HEK293 (cell line): Measurements from ENCODE around the gene CELF1.

Experiments used
- HOXC10 ChIP-seq: sonication (generic); formaldehyde crosslinking; IDR thresholded peaks from 2 replicates; pipeline ENCODE4 v1.8.1; 2023; ENCODE audit warnings: mild to moderate bottlenecking, missing genetic modification reagents
- KLF17 ChIP-seq: fragments of 450-650 bp; formaldehyde crosslinking; IDR thresholded peaks from 2 replicates; pipeline ENCODE4 v1.5.1; 2016; ENCODE audit warnings: missing biosample characterization, missing genetic modification characterization
- MZF1 ChIP-seq: fragments of 450-650 bp; formaldehyde crosslinking; IDR thresholded peaks from 2 replicates; pipeline ENCODE4 v1.5.1; 2017; ENCODE audit warnings: missing biosample characterization, missing genetic modification characterization, borderline replicate concordance
- PATZ1 ChIP-seq: fragments of 450-650 bp; formaldehyde crosslinking; IDR thresholded peaks from 2 replicates; pipeline ENCODE4 v1.5.1; 2016; ENCODE audit warnings: missing biosample characterization, missing genetic modification characterization
- SP7 ChIP-seq: fragments of 450-650 bp; formaldehyde crosslinking; IDR thresholded peaks from 2 replicates; pipeline ENCODE4 v1.5.1; 2016; ENCODE audit warnings: missing biosample characterization, missing genetic modification characterization
- ZBTB8A ChIP-seq: fragments of 450-650 bp; formaldehyde crosslinking; IDR thresholded peaks from 2 replicates; pipeline ENCODE4 v1.5.1; 2016; ENCODE audit warnings: missing biosample characterization, missing genetic modification characterization
- ZIC2 ChIP-seq: fragments of 450-650 bp; formaldehyde crosslinking; IDR thresholded peaks from 2 replicates; pipeline ENCODE4 v1.5.1; 2016; ENCODE audit warnings: missing biosample characterization, missing genetic modification characterization
- ZNF2 ChIP-seq: fragments of 450-650 bp; formaldehyde crosslinking; IDR thresholded peaks from 2 replicates; pipeline ENCODE4 v1.5.1; 2016; ENCODE audit warnings: missing biosample characterization, missing genetic modification characterization
- ZNF214 ChIP-seq: fragments of 450-650 bp; formaldehyde crosslinking; IDR thresholded peaks from 2 replicates; pipeline ENCODE4 v1.5.1; 2017; ENCODE audit warnings: missing biosample characterization, mild to moderate bottlenecking, missing genetic modification characterization, borderline replicate concordance
- ZNF221 ChIP-seq: fragments of 450-650 bp; formaldehyde crosslinking; IDR thresholded peaks from 2 replicates; pipeline ENCODE4 v1.5.1; 2017; ENCODE audit warnings: missing biosample characterization, missing genetic modification characterization, borderline replicate concordance
- ZNF335 ChIP-seq: fragments of 450-650 bp; formaldehyde crosslinking; conservative IDR thresholded peaks from 2 replicates; pipeline ENCODE4 v1.5.1; 2016; ENCODE audit warnings: missing biosample characterization, missing genetic modification characterization
- ZNF391 ChIP-seq: fragments of 450-650 bp; formaldehyde crosslinking; IDR thresholded peaks from 2 replicates; pipeline ENCODE4 v1.5.1; 2016; ENCODE audit warnings: low read depth, missing biosample characterization, missing genetic modification characterization, borderline replicate concordance
- ZNF394 ChIP-seq: fragments of 450-650 bp; formaldehyde crosslinking; IDR thresholded peaks from 2 replicates; pipeline ENCODE4 v1.5.1; 2016; ENCODE audit warnings: missing biosample characterization, missing genetic modification characterization, mild to moderate bottlenecking, moderate library complexity, borderline replicate concordance
- ZNF510 ChIP-seq: fragments of 450-650 bp; formaldehyde crosslinking; IDR thresholded peaks from 2 replicates; pipeline ENCODE4 v1.5.1; 2018; ENCODE audit warnings: mild to moderate bottlenecking, missing genetic modification characterization, missing biosample characterization; ENCODE audit not compliant: insufficient replicate concordance
- ZNF555 ChIP-seq: fragments of 450-650 bp; formaldehyde crosslinking; conservative IDR thresholded peaks from 2 replicates; pipeline ENCODE4 v1.5.1; 2017; ENCODE audit warnings: missing biosample characterization, mild to moderate bottlenecking, missing genetic modification characterization, inconsistent platforms
- ZNF571 ChIP-seq: fragments of 450-650 bp; formaldehyde crosslinking; IDR thresholded peaks from 2 replicates; pipeline ENCODE4 v1.5.0; 2017; ENCODE audit warnings: missing biosample characterization, missing genetic modification characterization
- ZNF645 ChIP-seq: fragments of 450-650 bp; formaldehyde crosslinking; IDR thresholded peaks from 2 replicates; pipeline ENCODE4; 2016; ENCODE audit warnings: missing biosample characterization, missing genetic modification characterization
- ZNF654 ChIP-seq: fragments of 450-650 bp; formaldehyde crosslinking; IDR thresholded peaks from 2 replicates; pipeline ENCODE4 v1.5.1; 2016; ENCODE audit warnings: low read depth, missing biosample characterization, missing genetic modification characterization
- ZNF707 ChIP-seq: fragments of 450-650 bp; formaldehyde crosslinking; IDR thresholded peaks from 2 replicates; pipeline ENCODE4 v1.5.1; 2016; ENCODE audit warnings: missing biosample characterization, missing genetic modification characterization
- ZSCAN30 ChIP-seq: fragments of 450-650 bp; IDR thresholded peaks from 2 replicates; pipeline ENCODE4 v1.5.1; 2018; ENCODE audit warnings: missing biosample characterization, mild to moderate bottlenecking, missing genetic modification characterization, moderate library complexity
- TF ChIP-seq, protein P1 (sequence below): fragments of 450-650 bp; formaldehyde crosslinking; conservative IDR thresholded peaks from 2 replicates; pipeline ENCODE4 v1.5.1; 2016; ENCODE audit warnings: low read depth, missing biosample characterization, missing genetic modification characterization
- TF ChIP-seq, protein P2 (sequence below): fragments of 450-650 bp; formaldehyde crosslinking; IDR thresholded peaks from 2 replicates; pipeline ENCODE4 v1.5.1; 2016; ENCODE audit warnings: missing biosample characterization, missing genetic modification characterization
- TF ChIP-seq, protein P3 (sequence below): fragments of 450-650 bp; formaldehyde crosslinking; IDR thresholded peaks from 2 replicates; pipeline ENCODE4 v1.5.1; 2016; ENCODE audit warnings: missing biosample characterization, missing genetic modification characterization
- TF ChIP-seq, protein P4 (sequence below): fragments of 450-650 bp; formaldehyde crosslinking; IDR thresholded peaks from 2 replicates; pipeline ENCODE4 v1.5.1; 2017; ENCODE audit warnings: missing biosample characterization, mild to moderate bottlenecking, missing genetic modification characterization, moderate library complexity

Gene CELF1

GRCh38 chr11:47552566-47553405, at the start of gene CELF1 (continued):
- TF ChIP-seq, protein P1, sequence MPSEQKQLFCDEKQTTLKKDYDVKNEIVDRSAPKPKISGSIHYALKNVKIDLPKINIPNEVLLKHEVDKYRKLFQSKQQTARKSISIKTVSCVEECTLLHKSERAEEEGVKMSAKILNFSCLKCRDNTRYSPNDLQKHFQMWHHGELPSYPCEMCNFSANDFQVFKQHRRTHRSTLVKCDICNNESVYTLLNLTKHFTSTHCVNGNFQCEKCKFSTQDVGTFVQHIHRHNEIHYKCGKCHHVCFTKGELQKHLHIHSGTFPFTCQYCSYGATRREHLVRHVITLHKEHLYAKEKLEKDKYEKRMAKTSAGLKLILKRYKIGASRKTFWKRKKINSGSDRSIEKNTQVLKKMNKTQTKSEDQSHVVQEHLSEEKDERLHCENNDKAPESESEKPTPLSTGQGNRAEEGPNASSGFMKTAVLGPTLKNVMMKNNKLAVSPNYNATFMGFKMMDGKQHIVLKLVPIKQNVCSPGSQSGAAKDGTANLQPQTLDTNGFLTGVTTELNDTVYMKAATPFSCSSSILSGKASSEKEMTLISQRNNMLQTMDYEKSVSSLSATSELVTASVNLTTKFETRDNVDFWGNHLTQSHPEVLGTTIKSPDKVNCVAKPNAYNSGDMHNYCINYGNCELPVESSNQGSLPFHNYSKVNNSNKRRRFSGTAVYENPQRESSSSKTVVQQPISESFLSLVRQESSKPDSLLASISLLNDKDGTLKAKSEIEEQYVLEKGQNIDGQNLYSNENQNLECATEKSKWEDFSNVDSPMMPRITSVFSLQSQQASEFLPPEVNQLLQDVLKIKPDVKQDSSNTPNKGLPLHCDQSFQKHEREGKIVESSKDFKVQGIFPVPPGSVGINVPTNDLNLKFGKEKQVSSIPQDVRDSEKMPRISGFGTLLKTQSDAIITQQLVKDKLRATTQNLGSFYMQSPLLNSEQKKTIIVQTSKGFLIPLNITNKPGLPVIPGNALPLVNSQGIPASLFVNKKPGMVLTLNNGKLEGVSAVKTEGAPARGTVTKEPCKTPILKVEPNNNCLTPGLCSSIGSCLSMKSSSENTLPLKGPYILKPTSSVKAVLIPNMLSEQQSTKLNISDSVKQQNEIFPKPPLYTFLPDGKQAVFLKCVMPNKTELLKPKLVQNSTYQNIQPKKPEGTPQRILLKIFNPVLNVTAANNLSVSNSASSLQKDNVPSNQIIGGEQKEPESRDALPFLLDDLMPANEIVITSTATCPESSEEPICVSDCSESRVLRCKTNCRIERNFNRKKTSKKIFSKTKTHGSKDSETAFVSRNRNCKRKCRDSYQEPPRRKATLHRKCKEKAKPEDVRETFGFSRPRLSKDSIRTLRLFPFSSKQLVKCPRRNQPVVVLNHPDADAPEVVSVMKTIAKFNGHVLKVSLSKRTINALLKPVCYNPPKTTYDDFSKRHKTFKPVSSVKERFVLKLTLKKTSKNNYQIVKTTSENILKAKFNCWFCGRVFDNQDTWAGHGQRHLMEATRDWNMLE, result no peak
- TF ChIP-seq ZNF571 (no peak), HOXC10 (CRISPR knock-in tag) (no peak), ZNF645 (tag by site-specific recombination) (no peak), ZNF391 (tag by site-specific recombination) (no peak), MZF1 (tag by site-specific recombination) (no peak), ZIC2 (tag by site-specific recombination) (no peak), KLF17 (tag by site-specific recombination) (peak; percentile 64; the same call in 1 of the 2 replicates), ZNF394 (no peak), ZNF221 (tag by site-specific recombination) (no peak), ZNF335 (peak; percentile 67; the same call in 1 of the 2 replicates), ZNF510 (tag by site-specific recombination) (no peak), ZNF214 (tag by site-specific recombination) (no peak), ZNF2 (tag by site-specific recombination) (no peak), ZNF555 (no peak), ZSCAN30 (tag by site-specific recombination) (peak; percentile 55; the same call in 1 of the 2 replicates), SP7 (tag by site-specific recombination) (0 out of 2 replicates have a peak, but pooled peaks have one; percentile 14), ZNF707 (tag by site-specific recombination) (no peak), ZBTB8A (tag by site-specific recombination) (peak; percentile 44; the same call in 1 of the 2 replicates), ZNF654 (tag by site-specific recombination) (no peak), PATZ1 (tag by site-specific recombination) (peak; percentile 26; the same call in 1 of the 2 replicates)
- TF ChIP-seq, protein P2, sequence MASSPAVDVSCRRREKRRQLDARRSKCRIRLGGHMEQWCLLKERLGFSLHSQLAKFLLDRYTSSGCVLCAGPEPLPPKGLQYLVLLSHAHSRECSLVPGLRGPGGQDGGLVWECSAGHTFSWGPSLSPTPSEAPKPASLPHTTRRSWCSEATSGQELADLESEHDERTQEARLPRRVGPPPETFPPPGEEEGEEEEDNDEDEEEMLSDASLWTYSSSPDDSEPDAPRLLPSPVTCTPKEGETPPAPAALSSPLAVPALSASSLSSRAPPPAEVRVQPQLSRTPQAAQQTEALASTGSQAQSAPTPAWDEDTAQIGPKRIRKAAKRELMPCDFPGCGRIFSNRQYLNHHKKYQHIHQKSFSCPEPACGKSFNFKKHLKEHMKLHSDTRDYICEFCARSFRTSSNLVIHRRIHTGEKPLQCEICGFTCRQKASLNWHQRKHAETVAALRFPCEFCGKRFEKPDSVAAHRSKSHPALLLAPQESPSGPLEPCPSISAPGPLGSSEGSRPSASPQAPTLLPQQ (tag by site-specific recombination), result no peak
- TF ChIP-seq, protein P3, sequence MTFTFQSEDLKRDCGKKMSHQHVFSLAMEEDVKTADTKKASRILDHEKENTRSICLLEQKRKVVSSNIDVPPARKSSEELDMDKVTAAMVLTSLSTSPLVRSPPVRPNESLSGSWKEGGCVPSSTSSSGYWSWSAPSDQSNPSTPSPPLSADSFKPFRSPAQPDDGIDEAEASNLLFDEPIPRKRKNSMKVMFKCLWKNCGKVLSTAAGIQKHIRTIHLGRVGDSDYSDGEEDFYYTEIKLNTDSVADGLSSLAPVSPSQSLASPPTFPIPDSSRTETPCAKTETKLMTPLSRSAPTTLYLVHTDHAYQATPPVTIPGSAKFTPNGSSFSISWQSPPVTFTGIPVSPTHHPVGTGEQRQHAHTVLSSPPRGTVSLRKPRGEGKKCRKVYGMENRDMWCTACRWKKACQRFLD (tag by site-specific recombination), result no peak
- TF ChIP-seq, protein P4, sequence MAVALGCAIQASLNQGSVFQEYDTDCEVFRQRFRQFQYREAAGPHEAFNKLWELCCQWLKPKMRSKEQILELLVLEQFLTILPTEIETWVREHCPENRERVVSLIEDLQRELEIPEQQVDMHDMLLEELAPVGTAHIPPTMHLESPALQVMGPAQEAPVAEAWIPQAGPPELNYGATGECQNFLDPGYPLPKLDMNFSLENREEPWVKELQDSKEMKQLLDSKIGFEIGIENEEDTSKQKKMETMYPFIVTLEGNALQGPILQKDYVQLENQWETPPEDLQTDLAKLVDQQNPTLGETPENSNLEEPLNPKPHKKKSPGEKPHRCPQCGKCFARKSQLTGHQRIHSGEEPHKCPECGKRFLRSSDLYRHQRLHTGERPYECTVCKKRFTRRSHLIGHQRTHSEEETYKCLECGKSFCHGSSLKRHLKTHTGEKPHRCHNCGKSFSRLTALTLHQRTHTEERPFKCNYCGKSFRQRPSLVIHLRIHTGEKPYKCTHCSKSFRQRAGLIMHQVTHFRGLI (tag by site-specific recombination), result no peak
